GM19463 (cell line): ENCODE data around the gene MTREX.

Experiments used
- ATAC-seq: cut with Tn5 transposase; IDR thresholded peaks from one replicate; pipeline ENCODE4 v1.9.1; 2021; ENCODE audit warnings: mild to moderate bottlenecking, moderate library complexity; ENCODE audit not compliant: unreplicated experiment

MTREX gene

GRCh38 chr5:55324815-55325418 lies 17.1 kb downstream of the MTREX start:
- no peak for ATAC-seq

- no peak for ATAC-seq
Measured at GRCh38 chr5:55325621-55326020, 17.8 kb downstream of the MTREX start.

GRCh38 chr5:55327281-55327680 lies 19.5 kb downstream of the MTREX start:
- no peak for ATAC-seq

GRCh38 chr5:55331321-55331720 lies 23.5 kb downstream of the MTREX start:
- ATAC-seq: no peak

- no peak for ATAC-seq
Measured at GRCh38 chr5:55333017-55333416, 25.2 kb downstream of the MTREX start.

DNA sequence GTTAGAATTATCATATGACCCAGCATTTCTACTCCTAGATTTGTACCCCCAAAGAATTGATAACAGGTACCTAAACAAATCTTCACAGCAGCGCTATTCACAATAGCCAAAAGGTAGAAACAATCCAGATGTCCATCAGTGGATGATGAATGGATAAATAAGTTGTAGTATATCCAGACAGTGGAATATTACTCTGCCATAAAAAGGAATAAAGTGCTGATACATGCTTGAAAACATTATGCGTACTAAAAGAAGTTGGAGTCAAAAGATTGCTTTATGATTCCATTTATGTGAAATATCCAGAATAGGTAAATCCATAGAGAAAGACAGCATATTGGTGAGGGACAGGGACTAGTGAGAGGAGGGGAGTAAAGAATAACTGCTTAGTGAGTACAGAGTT lies 26.0 kb downstream of the MTREX start:
- ATAC-seq: no peak

DNA sequence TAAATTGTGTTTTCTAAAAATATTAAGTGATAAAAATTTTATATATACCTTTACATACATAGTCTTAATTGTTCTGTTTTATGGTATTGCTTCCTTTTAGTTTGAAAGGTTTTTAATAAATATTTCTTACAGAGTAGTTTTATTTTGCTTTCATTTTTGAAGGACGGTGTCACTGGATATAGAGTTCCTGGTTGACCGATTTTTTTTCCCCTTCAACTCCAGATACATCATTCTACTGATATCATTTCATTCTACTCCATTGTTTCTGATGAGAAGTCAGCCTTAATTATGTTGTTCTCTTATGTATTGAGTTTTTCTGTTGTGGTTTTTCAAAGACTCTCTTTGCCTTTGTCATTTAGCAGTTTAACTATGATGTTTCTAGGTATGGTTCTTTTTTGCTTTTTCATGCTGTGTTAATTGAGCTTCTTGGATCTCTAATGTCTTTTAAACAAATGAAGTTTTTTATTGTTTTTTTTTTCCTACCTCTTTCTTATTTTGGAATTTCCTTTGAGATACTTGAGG lies 30.4 kb downstream of the MTREX start:
- no peak for ATAC-seq

DNA sequence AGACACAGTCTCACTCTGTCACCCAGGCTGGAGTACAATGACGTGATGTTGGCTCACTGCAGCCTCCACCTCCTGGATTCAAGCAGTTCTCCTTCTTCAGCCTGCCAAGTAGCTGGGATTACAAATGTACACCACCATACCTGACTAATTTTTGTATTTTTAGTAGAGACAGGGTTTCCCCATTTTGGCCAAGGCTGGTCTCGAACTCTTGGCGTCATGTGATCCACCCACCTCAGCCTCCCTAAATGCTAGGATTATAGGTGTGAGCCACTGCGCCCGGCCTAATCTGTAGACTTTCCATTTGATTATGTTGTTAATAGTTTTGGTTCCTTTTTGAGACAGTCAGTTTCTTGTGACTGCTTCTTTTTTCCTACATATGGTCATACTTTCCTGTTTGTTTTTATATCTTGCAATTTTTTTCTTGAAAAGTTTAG lies 31.0 kb downstream of the MTREX start:
- peak; percentile 82 for ATAC-seq

DNA sequence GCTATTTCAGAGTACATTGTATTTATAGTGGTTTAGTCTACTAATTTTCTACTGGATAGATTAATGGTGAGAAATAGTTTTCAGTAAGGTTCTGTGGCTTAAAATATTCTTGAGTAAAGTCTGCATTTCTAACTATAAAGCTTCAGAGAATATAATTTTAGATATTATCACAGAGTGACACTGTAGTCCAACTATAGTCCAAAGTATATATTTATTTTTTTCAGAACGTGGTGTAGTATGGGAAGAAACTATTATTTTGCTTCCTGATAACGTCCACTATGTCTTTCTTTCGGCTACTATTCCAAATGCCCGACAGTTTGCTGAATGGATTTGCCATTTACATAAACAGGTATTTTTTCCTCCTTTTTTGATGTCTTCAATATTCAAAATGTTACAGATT lies 35.3 kb downstream of the MTREX start:
- ATAC-seq: no peak

DNA sequence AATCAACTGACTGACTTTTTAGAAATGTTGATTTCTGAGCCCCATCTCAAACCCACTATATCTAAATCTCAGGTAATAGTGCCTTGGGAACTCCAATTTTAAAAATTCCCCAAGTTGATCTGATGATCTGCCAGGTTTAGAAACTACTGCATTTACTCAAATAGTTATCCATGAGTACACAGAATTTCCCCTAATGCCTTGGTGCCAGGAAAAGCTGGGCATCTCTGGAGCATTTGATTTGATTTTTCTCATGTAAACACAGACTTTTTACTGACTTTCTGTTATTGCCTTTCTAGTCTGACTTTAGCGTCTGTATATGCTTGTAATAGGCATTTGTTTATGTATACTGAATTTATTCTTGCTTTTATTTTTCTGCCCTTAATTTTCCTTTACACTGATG lies 35.8 kb downstream of the MTREX start:
- no peak for ATAC-seq

DNA sequence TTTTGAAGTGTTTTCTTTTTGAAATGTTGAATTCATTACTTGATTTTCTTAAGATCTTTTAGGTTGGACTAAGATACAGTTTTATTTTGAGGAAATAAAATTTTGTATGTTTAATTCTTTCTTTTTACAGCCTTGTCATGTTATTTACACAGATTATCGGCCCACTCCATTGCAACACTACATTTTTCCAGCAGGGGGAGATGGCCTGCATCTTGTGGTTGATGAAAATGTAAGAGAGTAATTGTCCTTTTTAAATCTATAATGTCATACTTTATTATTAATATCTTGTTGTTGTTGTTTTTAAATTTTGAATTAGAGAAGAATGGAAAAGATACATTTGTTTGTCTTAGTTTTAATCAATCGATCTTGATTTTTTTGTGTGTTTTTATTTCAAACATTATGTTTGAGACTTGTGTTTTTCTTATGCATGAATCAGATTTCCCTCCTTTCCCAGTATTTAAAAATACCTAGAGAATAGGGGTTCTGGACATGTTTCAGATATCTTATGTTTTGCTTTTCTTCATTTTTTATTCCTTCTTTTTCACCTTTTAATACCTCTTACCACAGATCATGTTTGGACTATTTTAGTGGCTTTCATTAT lies 36.7 kb downstream of the MTREX start:
- ATAC-seq: no peak

GRCh38 chr5:55345327-55345726 lies 37.5 kb downstream of the MTREX start:
- no peak for ATAC-seq

GRCh38 chr5:55347786-55348185 lies 40.0 kb downstream of the MTREX start:
- no peak for ATAC-seq

- no peak for ATAC-seq
Measured at GRCh38 chr5:55350754-55351153, 43.0 kb downstream of the MTREX start.

DNA sequence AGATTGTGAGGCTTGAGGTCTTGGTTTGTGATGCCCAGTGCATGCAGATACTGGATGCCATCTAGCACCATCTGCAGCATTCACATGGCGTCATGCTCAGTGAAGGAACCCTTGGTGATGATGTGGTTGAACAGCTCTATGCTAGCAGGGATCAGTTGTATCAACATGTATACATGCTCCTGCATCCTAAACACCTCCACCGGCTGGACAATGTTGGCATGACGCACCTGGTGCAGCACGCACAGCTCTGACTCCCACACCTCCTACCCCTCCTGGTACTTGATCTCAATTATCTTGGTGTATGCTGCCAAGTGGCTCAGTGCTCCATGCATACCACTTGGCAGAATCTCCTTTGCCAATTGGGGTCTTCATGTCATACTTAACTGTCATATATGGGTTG lies 49.1 kb downstream of the MTREX start:
- ATAC-seq: no peak

- ATAC-seq: no peak
Measured at GRCh38 chr5:55360190-55360589, 52.4 kb downstream of the MTREX start.

DNA sequence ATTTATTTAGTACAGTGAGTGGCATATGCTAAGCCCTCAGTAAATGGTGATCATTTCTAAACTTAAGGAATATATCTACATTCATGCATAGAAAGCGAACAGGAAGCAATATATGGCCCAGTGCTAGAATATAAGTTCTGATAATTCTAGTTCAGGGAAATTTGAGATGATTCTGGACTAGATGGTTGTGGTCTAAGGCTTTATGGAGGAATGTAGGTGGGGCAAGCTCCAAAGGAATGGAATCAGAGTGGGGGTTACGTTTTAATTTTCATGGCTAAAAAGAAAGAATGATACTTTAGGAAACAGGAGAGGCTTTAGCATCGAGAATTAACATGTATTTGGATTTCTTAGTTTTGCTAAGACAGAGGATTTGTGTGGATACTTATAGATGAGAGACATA lies 56.1 kb downstream of the MTREX start:
- no peak for ATAC-seq

DNA sequence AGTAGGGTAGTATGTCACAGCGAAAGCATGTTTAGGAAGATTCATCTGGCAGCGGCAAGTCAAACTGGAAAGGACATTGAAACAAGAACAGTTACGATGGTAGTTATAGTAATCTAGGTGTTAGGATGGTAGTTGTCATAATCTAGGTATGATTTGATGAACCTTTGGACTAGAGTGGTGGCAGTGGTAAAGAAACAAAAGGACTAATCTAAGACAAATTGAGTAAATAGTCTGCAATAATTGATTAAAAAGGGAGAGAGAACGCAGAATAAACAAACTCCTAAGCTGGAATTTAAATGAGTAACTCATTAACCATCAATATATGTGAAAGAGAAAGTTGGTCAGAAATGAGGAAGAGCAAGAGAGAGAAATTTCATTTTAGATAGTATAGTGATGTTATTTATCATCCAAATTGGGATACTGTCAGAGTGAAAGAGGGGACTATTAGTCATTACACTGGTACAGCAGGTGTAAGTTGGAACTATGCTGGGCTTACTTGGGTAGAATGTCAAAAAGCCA lies 56.8 kb downstream of the MTREX start:
- ATAC-seq: peak; percentile 97

DNA sequence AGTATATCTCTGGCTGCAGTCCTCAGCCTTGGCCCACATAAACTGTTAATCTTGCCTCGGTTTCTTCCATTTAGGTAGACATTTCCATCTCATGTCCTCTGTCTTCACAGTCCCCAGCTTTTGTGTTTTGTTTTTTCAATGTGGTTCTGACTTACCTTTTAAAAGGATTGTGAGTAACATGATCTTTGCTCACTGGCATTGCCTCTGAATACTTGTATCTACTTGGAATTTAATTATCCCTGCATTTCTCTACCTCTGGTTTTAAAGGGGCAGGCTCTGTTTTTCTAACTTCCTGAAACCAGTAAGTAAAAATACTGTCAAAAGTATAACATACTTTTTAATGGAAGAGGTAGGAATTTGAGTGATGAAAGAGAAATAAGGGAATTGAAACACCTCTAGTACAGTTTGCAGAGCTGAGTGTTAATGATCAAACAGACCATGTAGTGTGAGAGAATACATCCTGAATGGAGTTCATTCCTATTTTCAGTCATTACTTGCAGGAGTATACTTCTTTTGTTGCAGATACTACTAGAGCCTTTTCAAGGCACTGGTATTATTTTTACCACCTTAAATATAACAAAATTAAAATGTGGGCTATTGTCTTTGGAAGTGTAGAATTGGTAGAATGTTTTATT lies 62.6 kb downstream of the MTREX start:
- peak; percentile 67 for ATAC-seq

DNA sequence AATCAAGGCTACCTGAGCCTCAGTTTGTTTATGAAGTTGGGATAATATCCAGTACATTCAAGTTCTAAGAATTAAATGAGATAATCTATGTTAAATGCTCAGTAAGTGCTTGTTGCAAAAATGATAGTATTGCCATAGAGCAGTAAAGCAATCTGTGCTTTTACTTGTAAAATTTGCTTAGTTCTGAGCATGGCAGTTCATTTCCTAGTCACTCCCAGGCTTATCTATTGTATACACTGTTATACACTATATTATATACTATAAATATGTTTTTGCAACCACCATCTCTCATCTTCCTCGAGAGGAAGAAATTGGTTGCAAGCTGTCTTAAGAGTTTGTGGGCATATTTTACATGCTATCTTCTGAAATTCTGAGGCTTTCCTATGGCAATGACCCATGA lies 63.4 kb downstream of the MTREX start:
- no peak for ATAC-seq

GRCh38 chr5:55372130-55372925 lies 64.5 kb downstream of the MTREX start:
- ATAC-seq: no peak
